GM12878 (cell line): ENCODE results near the gene CYB5D1. TPM values are rescaled to one million over a fixed set of nuclear protein-coding genes. Genes with fewer than 3 reads are reported as not detected.

Source experiments
- BCL3 ChIP-seq: IDR thresholded peaks from 2 replicates; pipeline ENCODE4 v1.6.1; 2011; ENCODE audit warnings: borderline replicate concordance, low read depth, mild to moderate bottlenecking, moderate library complexity, low read length; ENCODE audit not compliant: insufficient read depth, poor library complexity, severe bottlenecking
- MXI1 ChIP-seq: fragments of 150-350 bp; IDR thresholded peaks from 2 replicates; pipeline ENCODE4 v1.6.1; 2011; ENCODE audit warnings: low read depth, mild to moderate bottlenecking, inconsistent platforms, low read length, improper control_type of control experiment
- PAX5 ChIP-seq: IDR thresholded peaks from 2 replicates; pipeline ENCODE4 v1.6.1; 2011; ENCODE audit warnings: low read depth, low read length, borderline replicate concordance
- SIN3A ChIP-seq: IDR thresholded peaks from 2 replicates; pipeline ENCODE4 v1.6.1; 2012; ENCODE audit warnings: low read depth, low read length, improper control_type of control experiment
- ZBTB40 ChIP-seq: fragments of 450-650 bp; IDR thresholded peaks from 2 replicates; pipeline ENCODE4 v1.6.1; 2016; ENCODE audit warnings: mild to moderate bottlenecking, moderate library complexity, borderline replicate concordance
- polyA plus RNA-seq, 11 experiments: library from polyadenylated mRNA; depleted of rRNA in 4 of 11; unstranded in 6 of 11; stranded (reverse) in 5 of 11; fragments of >200 nt; fragmentation: Nextera tagmentation in 4 of 11; fragmentation: Illumina TruSeq in 1 of 11; extraction: Ambion mirVana in 4 of 11; extraction: Trizol in 1 of 11; gene quantifications; 1 replicate in 1 of 11; 2 replicates in 10 of 11; pipeline versions ENCODE4 v1.2.1 to v1.2.3, GENCODE V29; 2011 to 2016; ENCODE audit warnings: inconsistent platforms in 2 of 11, missing spikeins in 2 of 11, low read depth in 1 of 11
- total RNA-seq, 4 experiments: library from RNA; depleted of rRNA in 3 of 4; stranded (reverse); fragments of >200 nt in 3 of 4; fragmentation: Illumina TruSeq in 1 of 4; extraction: Trizol in 1 of 4; gene quantifications; 2 replicates each; pipeline versions ENCODE4 v1.2.1 to v1.2.3, GENCODE V29; 2013 to 2021

The CYB5D1 gene
- total and polyA plus RNA-seq, 10 of the 15 experiments (the other 5 are each of a cell fraction or from before 2014, with no cell fraction given), result 1.6 to 8.7 (median 6.4) TPM

GRCh38 chr17:7856011-7856810 lies 1.6 kb upstream of the CYB5D1 start (continued):
- peak; percentile 87 for TF ChIP-seq ZBTB40
- no peak for TF ChIP-seq PAX5
- 0 out of 2 replicates have a peak, but pooled peaks have one; percentile 40 for TF ChIP-seq SIN3A
- TF ChIP-seq MXI1, result no peak
- TF ChIP-seq BCL3, result peak; percentile 57
